GM19328 (cell line): ENCODE measurements around the gene C10orf67.
A peak's percentile ranks its signal among the peaks of the same experiment; 100 is the strongest.
"Not testable (repeated sequence)": the region's sequence is repeated elsewhere in the genome, so short reads cannot be mapped to it uniquely, and the experiment has no call there.

Source experiments
- ATAC-seq: cut with Tn5 transposase; IDR thresholded peaks from one replicate; pipeline ENCODE4 v1.9.1; 2021; ENCODE audit warnings: mild to moderate bottlenecking, moderate library complexity; ENCODE audit not compliant: unreplicated experiment

Gene C10orf67

DNA sequence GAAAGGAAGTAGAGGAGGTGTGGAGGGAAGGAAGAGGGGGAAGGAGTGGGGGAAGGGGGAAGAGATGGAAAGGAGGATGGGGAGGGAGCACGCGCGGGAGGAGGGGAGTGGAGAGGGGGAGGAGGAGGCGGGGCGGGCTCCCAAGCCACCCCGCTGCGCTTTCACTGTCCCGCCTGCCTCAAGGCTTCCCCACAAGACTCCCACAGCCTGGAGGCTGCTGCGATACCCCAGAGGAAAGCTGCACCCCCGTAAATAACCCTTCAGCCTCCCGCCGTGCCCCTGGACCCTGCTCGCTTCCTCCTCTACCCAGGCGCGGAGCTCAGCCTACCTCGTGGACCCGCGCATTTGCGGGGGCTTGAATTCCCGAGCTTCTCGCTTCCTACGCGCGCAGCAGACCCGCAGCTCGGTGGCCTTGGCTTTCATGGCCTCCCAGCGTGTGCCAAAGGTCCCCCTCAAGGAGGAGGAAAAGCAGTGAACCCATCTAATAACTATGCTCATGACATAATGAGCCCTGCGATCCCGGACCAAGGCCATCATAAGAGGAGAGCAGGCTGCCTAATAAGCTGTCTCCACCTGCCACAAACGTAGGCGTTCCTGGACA lies at the start of gene C10orf67:
C10orf67 (minus strand) TSS at position 557 of the 601 bp plus-strand sequence; CDS start at position 534, 23 bp downstream.
- no peak for ATAC-seq

DNA sequence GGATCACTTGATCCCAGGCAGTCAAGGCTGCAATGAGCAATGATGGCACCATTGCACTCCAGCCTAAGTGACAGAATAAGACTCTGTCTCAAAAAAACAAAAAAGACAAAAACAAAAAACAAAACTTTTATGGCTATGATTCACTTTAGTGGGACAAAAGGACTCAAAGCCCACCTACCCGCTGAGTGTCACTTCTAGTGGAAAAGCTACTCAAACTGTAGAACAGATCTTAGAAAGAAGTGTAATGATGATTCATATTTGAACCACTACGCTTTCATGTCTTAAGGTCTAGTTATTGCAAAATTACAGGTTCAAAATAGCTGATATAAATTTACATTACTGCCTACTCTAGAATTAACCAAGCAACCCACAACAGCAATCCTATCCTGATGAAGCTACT lies 47.2 kb upstream of the C10orf67 start:
- ATAC-seq: no peak

DNA sequence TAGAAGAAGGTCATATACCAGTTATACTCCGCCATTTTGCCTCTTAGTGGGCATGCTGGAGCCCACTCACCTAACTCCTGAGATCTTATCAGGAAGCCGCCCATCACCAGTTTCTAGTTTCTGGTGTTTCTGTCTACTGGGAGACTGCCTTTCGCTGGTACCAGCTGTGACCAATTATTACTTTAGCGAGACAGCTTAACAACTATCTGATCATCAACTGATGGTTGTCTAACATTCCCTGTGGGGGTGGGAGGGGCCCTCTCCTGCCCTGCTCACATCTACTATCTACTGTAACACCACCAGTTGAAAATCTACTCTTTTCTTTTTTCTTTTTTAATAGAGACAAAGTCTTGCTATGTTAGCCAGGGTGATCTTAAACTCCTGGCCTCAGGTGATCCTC lies 46.2 kb upstream of the C10orf67 start:
- no peak for ATAC-seq

DNA sequence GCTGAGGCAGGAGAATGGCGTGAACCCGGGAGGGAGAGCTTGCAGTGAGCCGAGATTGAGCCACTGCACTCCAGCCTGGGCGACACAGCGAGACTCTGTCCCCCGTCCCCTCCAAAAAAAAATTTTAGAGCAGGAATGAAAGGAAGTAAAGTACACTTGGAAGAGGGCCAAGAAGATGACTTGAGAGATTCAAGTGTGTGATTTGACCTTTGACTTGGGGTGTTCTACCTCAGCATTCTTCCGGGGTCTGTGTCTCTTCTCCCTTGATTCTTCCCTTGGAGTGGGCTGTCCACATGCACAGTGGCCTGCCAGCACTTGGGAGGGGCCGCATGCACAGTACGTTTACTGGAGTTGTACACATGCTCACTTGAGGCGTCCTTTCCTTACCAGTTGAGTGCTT lies 45.8 kb upstream of the C10orf67 start:
- ATAC-seq: not testable (repeated sequence)

DNA sequence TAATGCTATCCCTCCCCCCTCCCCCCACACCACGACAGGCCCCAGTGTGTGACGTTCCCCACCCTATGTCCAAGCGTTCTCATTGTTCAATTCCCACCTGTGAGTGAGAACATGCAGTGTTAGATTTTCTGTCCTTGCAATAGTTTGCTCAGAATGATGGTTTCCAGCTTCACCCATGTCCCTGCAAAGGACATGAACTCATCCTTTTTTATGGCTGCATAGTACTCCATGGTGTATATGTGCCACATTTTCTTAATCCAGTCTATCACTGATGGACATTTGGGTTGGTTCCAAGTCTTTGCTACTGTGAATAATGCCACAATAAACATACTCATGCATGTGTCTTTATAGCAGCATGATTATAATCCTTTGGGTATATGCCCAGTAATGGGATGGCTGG lies 42.9 kb upstream of the C10orf67 start:
- not testable (repeated sequence) for ATAC-seq

DNA sequence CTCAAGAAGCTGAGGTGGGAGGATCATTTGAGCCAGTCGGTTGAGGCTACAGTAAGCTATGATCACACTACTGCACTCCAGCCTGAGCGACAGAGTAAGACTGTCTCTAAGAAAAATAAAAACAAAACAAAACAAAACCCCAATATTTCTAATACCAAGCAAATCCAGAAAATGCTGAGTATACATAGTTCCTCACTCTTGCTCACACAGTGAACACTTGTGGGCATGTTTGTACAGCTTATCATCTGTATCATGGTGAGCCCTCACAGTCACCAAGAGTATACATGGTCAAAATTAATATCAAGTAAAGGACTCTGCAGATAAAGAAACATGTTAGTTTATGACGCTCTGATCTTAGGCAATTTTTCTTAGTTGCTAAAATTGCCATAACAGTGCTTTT lies 41.5 kb upstream of the C10orf67 start:
- ATAC-seq: no peak

DNA sequence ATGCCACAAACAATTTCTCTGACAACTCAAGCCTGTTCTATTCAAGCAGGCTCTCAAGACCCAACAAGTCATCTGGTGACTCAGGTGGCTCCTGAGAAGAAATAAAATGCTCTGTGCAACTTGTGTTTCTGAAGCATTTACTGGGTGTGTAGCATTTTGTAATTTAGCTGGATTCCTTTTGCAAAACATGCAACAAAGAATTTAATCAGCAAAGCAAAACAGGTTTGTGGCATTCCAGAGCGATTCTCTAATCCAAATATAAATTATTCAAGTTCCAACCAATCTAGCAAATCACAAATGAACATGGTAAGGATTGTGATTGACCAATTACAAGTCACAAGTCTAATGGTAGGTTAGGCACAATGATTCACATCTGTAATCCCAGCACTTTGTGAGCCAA lies 39.8 kb upstream of the C10orf67 start:
- ATAC-seq: no peak

DNA sequence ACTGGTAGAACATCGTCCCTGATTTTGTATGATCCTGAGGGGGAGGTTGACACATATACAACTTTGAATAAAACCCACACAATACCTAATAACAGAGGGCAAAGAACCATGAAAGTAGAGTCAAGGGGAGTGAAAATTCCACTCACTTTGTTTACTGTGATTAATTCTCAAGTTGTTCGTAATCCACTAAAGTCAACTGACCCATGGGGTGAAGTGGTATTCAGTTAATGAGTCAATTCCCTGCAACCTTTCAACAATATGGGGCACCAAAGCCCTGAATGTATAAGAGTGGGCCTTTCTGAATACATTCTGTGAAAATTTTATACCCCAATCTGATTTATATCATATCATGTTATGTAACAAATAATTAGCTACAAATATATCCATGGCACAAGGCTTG lies 39.0 kb upstream of the C10orf67 start:
- no peak for ATAC-seq

DNA sequence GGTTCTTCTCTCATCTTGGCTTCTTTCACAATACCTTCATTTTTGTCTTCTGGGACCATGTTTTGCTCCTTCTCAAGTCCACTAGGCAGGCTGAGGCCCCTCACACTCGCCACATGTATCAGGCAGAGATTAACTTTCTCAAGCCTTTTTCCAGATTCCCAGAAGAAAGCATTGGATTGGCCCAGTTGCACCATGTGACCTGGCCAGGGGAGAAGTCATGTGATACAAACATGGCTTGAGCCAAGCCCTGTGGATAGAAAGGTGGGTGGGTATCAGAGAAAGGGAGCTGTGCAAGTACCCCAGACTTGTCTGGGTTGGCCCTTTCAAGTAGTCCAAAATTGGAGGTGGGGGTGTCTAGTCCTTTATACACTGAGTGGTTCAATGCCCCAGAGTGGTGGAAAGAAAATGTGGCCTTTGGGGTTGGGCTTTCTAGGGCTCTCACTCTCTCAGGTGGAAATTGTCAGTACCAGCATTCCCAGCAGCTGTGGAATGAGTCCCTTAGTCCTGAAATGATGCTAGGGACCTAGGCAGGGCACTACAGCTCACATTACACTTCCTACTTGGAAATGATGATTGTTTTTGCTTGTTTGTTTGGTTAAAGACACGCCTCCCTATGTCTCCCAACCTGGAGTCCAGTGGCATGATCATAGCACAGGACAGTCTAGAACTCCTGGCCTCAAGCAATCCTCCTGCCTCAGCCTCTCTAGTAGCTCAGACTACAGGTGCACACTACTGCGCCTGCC lies 36.9 kb upstream of the C10orf67 start:
- no peak for ATAC-seq

DNA sequence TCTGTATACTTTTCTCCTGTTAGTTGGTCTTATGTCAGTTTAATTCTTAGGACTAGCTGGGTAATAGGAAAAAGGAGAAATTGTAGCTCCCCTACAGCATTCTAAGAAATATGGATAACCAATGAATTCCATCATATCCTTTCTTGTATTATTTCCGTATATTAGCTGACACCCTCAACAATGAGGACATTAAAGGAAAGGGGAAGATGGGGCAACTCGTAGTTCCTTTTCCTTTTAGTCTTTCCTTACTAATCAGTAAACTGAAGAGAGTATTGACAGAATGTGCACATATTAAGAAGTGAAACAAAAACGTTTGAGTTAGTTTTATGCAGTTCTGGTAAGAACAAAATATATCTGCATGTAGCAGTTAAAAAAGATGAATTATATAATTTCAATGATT lies 35.1 kb upstream of the C10orf67 start:
- ATAC-seq: no peak

DNA sequence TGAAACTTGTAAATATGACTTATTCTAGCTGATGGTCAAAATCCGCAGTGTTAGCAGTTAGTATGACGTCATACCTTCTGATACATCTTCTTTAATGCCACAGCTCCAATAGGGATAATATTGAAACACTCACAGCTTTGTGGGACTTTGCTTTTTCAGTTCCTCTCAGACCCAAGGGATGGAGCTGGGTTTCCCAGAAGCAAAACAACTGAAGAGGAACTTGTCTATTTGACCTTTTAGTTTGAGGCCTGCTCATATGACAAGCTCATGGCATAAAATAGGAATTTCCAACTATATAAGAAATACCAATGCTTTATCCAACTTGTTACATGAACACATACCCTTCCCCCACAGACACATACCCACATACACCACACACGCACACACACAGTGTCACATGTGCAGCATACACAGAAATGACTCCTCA lies 31.6 kb upstream of the C10orf67 start:
- ATAC-seq: no peak

DNA sequence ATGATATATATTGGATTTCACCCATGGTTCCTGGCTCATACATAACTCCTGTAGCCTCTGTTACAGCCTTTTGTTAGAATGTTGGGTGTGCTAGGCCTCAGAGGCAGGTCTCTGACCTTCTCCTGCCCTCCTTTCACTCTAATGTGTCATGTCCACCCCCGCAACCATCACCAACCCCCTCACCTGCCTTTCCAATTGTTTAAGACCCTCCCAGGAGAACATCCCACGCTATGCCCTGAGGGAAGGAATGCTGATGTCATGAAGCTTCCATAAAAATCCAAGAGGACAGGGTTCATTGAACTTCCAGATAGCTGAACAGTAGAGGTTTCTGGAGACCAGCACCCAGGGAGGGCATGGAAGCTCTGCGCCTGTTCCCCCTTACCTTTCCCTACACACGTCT lies 30.8 kb upstream of the C10orf67 start:
- ATAC-seq: no peak

DNA sequence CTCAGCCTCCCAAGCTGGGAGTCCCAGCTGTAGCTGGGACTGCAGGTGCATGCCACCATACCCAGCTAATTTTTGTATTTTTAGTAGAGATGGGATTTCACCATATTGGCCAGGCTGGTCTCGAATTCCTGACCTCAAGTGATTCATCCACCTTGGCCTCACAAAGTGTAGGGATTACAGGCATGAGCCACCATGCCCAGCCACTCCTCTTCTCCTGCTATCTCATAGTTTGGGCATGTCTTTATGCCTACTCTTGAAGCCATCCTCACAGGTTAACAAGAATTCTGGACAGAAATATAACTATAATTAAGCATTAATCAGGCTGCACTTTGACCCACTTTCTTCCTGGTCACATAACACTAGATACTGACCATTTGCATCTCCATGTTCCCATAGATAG lies 28.6 kb upstream of the C10orf67 start:
- no peak for ATAC-seq

DNA sequence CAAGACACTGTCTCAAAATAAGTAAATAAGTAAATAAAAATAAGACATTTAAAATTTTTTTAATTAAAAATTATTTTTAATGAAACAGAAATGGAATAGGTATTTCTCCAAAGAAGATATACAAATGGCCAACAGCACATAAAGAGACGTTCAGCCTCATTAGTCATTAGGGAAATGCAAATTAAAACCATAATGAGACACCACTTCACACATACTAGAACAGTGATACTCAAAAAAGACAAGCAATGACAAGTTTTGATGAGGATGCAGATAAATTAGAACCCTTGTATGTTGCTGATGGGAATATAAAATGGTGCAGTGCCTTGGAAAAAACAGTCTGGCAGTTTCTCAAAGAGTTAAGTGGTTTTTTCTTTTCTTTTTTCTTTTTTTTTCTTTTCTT lies 26.5 kb upstream of the C10orf67 start:
- no peak for ATAC-seq

DNA sequence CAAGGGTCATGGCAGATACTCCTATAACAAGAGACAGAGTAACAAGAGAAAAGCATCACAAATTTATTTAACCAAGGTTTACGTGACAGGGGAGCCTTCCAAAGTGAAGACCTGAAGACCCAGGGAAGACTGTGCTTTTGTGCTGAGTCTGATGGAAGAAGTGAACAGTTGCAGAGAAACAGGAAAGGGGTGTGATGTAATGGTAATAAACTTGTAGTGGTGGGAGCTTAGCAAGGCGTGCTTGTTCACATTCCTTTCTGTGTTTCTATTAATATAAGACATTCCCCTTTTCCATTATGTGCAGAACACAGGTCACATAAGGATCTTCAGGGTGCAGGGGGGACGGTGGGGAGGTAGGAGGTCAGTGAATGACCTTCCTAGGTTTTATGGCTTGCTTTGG lies 25.5 kb upstream of the C10orf67 start:
- no peak for ATAC-seq

DNA sequence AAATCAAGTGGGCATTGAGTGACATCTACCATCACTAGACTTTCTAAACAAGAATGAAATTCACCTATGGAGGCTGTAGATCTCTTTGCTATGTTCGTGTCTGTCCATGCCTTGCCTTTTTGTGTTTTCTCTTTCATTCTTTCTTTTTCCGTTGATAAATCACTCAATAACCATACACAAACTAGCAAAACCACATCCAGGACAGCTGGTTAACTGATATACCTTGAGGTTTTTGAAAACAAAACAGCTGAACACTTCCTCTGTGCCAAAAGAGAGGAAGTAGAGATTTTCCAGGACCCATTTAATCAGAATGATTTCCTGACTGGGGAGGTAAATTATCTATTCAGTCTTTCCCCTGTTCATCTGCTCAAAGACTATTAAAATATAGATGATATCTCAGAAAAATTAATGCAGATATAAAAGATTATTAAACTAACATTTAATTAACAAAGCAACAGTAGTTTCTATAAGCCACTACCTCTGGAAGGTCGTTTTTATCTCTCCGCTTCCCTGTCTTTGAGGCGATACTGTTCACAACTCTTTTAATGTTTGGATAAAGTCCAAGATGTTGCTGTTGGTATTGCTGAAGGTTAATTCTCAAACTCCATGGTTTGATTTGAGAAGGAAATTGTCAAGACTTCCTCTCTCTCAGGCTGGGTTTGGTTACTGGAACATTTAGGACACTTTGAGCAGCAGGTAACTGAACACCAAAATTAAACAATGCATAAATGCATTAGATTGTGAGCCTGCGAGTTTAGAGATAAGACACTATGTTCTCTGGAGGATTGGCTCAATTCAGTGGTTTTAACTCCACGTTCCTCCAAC lies 24.4 kb upstream of the C10orf67 start:
- ATAC-seq: peak; percentile 64

DNA sequence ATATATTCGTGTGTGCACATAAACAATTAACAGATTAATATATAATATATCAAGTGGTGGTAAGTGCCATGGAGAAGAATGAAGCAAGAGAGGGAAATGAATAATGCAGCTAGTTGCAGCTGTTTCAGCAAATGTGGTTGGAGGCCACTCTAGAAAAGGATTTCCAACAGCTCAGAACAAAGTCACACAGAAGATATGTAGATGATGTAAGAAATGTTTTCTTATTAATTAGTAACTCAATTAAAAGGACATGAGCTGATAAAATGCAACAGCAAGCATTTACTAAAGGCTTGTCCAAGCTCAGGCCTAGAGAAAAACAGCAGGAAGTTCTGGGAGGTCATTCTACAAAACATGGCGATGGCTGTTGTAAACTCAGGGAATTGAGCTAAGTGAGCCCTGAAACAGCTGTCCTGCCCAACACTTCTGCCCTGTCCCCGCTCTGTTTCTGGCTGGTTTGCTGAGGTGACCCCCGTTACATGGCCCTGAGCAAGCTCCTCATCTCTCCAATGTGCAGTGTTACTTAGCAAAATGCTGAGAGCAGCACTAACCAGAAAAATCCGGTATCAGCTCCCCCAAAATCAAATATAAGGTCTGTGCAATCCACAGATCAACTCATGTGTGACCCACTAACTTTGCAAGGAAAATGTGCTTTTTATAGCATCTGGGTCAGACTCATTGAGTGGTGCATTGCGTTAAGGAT lies 23.4 kb upstream of the C10orf67 start:
- ATAC-seq: no peak

DNA sequence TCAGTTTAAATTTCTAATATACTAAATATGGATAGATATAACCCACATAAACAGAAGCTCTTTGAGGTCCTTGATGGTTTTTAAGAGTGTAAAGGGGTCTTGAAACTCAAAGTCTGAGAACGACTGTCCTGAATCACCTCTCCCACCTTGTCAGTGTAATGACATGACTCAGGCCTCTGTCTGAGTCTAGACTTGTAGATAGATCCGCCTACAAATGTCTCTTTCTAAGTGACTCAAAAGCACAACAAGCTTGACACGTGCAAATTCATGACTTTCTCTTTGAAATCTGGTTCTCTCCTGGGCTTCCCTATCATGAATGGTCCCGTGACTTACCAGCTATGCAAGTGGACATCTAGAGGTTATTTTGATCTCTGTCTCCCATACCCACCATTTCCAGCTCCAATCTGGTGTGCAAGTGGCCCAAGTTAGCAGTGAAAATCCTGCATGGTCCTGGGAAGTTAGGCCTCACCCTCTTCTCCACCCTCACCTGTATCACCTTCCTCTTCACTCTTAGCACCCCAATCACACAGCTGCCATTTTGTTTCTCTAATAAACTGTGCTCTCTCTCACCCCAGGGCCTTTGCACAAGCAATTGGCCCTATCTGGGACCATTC lies 20.9 kb upstream of the C10orf67 start:
- peak; percentile 36 for ATAC-seq

DNA sequence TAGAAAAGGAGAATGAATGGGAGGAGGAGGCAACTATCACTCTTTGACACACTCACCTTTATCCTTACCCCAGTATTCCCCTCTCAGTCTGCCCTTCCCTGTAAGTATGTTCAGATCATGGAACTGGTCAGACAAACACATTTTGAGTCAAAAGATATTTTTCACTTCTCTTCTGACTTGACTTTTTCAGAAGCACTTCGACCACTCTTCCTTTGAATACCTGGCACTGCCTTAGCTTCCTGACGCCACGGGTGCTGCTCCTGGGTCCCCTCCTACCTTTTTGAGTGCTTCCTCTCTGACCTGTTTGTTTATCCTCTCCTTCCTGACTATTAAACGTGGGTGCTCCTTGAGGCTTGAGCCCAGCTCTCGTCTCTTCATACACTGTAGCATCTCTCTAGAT lies 19.8 kb upstream of the C10orf67 start:
- no peak for ATAC-seq

DNA sequence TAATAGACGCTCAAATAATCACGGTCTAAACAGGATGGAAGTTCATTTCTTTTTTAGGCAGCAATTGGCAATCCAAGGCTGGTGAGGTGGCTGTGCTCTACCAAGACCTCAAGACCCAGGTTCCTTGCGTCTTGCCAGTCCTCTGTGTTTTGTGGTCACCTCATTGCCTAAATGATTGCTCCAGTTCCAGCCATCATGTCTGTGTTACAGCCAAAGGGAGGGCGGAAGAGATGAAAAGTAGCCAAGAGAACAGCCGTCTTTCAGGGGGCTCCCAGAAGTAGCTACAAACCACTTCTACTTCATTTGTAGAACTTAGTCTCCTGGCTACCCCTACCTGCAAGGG lies 19.2 kb upstream of the C10orf67 start:
- ATAC-seq: no peak
